Prostate gland (tissue), 2 donors: ENCODE measurements around the gene HNRNPUL1.

ENCODE experiments used
- POLR2AphosphoS5 ChIP-seq: sonication (generic); formaldehyde crosslinking; IDR thresholded peaks from one replicate; pipeline ENCODE4 v1.6.1; 2017; ENCODE audit warnings: antibody characterized with exemption
- TF ChIP-seq, protein P1 (sequence below), 4 experiments: fragments of 200-600 bp in 2 of 4; fragments of 450-650 bp in 2 of 4; sonication (generic) in 2 of 4; IDR thresholded peaks; 1 replicate in 3 of 4; 2 replicates in 1 of 4; pipeline ENCODE4 v1.5.1; 2016 to 2019; ENCODE audit warnings: antibody characterized with exemption in 4 of 4, mild to moderate bottlenecking in 2 of 4, moderate library complexity in 2 of 4

DNA sequence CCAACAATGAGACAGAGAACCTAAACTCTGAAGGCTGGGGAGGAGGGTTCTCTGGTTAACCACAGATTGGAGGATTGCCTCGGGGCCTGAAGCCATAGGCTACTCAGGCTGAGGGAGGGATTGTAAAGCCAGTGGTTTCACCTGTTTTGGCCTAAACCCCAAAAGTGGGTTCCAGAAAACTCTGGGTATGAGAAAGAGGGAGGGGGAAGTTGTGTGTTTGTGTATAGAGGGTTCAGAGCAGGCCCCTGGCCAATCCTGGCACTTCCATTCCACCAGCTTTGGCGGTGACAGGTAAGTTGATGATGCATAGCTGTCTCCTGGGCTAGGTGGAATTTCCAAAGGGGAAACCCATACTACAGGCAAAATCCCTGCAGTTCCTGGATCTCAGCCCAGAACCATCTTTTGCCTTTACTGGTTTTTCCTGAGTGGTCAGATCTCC is 32.3 kb downstream of the HNRNPUL1 start:
- peak; percentile 30 for TF ChIP-seq POLR2AphosphoS5
- TF ChIP-seq, protein P1, sequence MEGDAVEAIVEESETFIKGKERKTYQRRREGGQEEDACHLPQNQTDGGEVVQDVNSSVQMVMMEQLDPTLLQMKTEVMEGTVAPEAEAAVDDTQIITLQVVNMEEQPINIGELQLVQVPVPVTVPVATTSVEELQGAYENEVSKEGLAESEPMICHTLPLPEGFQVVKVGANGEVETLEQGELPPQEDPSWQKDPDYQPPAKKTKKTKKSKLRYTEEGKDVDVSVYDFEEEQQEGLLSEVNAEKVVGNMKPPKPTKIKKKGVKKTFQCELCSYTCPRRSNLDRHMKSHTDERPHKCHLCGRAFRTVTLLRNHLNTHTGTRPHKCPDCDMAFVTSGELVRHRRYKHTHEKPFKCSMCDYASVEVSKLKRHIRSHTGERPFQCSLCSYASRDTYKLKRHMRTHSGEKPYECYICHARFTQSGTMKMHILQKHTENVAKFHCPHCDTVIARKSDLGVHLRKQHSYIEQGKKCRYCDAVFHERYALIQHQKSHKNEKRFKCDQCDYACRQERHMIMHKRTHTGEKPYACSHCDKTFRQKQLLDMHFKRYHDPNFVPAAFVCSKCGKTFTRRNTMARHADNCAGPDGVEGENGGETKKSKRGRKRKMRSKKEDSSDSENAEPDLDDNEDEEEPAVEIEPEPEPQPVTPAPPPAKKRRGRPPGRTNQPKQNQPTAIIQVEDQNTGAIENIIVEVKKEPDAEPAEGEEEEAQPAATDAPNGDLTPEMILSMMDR (IDR thresholded peaks at IDR 0.05): no peak
